B cell (primary cell): Measurements from ENCODE around the gene KCNS1. TPM values are rescaled to one million over a fixed set of nuclear protein-coding genes. Genes with fewer than 3 reads are reported as not detected.

Experiments
- ATAC-seq: fragments of 200-7000 bp; cut with Tn5 transposase; one replicate; pipeline ENCODE4 v1.10.0; 2021; ENCODE audit warnings: low read depth, mild to moderate bottlenecking, moderate number of reproducible peaks, moderate library complexity
- CTCF ChIA-PET: fragments of 350-600 bp; sonication (Branson Sonifier 250); formaldehyde crosslinking; loops from one replicate; lab custom pipeline; 2021; ENCODE audit warnings: antibody characterized with exemption, inconsistent platforms; lab: Charles Lee
- POLR2A ChIA-PET: fragments of 350-600 bp; sonication (Branson Sonifier 250); formaldehyde crosslinking; loops from one replicate; lab custom pipeline; 2021; ENCODE audit warnings: antibody characterized with exemption; lab: Charles Lee
- DNase-seq: peaks from one replicate; pipeline ENCODE4 v3.0.0; 2013
- H2AFZ ChIP-seq: 2 replicates; pipeline ENCODE4 v1.6.1; 2012; ENCODE audit warnings: mild to moderate bottlenecking, low read depth, low read length; ENCODE audit not compliant: insufficient read depth, poor library complexity, severe bottlenecking
- H3K27ac ChIP-seq, 2 donors: 1 replicate in 1 of 2; 2 replicates in 1 of 2; pipeline ENCODE4 v1.5.1; 2012 to 2013; ENCODE audit warnings: low read length in 2 of 2, mild to moderate bottlenecking in 2 of 2, moderate library complexity in 1 of 2
- H3K27me3 ChIP-seq, 4 experiments: fragments of 200-600 bp in 1 of 4; sonication (generic) in 1 of 4; replicated peaks in 1 of 4; 1 replicate in 2 of 4; 2 replicates in 2 of 4; pipeline versions ENCODE4 v1.6.1 to v1.7.0; 2013 to 2016; ENCODE audit warnings: low read length in 3 of 4, mild to moderate bottlenecking in 2 of 4, mixed read lengths in 1 of 4, moderate library complexity in 1 of 4; ENCODE audit not compliant: insufficient read depth in 4 of 4, control insufficient read depth in 3 of 4; ENCODE audit errors: control extremely low read depth in 1 of 4
- H3K36me3 ChIP-seq, 2 experiments: replicated peaks in 1 of 2; 1 replicate in 1 of 2; 2 replicates in 1 of 2; pipeline versions ENCODE4 v1.6.1 to v1.7.1; 2013; ENCODE audit warnings: low read length in 1 of 2; ENCODE audit not compliant: insufficient read depth in 2 of 2, control insufficient read depth in 1 of 2; ENCODE audit errors: control extremely low read depth in 1 of 2, extremely low read depth in 1 of 2
- H3K4me1 ChIP-seq, 2 donors: fragments of 200-600 bp in 1 of 2; sonication (generic) in 1 of 2; 1 replicate in 1 of 2; 2 replicates in 1 of 2; pipeline versions ENCODE4 v1.5.1 to v1.6.1; 2013 to 2017; ENCODE audit warnings: low read length in 2 of 2; ENCODE audit not compliant: control insufficient read depth in 2 of 2, insufficient read depth in 2 of 2
- H3K4me2 ChIP-seq: replicated peaks from 2 replicates; pipeline ENCODE3; 2012; ENCODE audit warnings: mild to moderate bottlenecking, low read depth, low read length; ENCODE audit not compliant: poor library complexity, severe bottlenecking
- H3K4me3 ChIP-seq, 5 experiments: fragments of 200-600 bp in 1 of 5; sonication (generic) in 1 of 5; 1 replicate in 3 of 5; 2 replicates in 2 of 5; pipeline versions ENCODE4 v1.5.1 to v1.7.0; 2011 to 2016; ENCODE audit warnings: low read length in 4 of 5, mild to moderate bottlenecking in 4 of 5, low read depth in 2 of 5, control low read depth in 1 of 5, moderate library complexity in 1 of 5; ENCODE audit not compliant: insufficient read depth in 1 of 5; ENCODE audit errors: control extremely low read depth in 1 of 5, extremely low read depth in 1 of 5
- H3K79me2 ChIP-seq: fragments of 200-600 bp; sonication (generic); one replicate; pipeline ENCODE4 v1.6.0; 2016; ENCODE audit warnings: low read length; ENCODE audit not compliant: control insufficient read depth, insufficient read depth
- H3K9ac ChIP-seq: fragments of 200-600 bp; sonication (generic); 2 replicates; pipeline ENCODE4 v1.6.1; 2017; ENCODE audit warnings: mild to moderate bottlenecking, low read length, moderate library complexity
- H3K9me3 ChIP-seq, 3 donors: one replicate each; pipeline versions ENCODE4 v1.6.1 to v1.7.1; 2013; ENCODE audit warnings: low read length in 2 of 3; ENCODE audit not compliant: control insufficient read depth in 2 of 3, insufficient read depth in 1 of 3; ENCODE audit errors: control extremely low read depth in 1 of 3
- H4K20me1 ChIP-seq: 2 replicates; pipeline ENCODE4 v1.6.0; 2012; ENCODE audit warnings: mild to moderate bottlenecking, low read length; ENCODE audit not compliant: insufficient read depth, control insufficient read depth, poor library complexity, severe bottlenecking
- H3K27ac Mint-ChIP-seq: one replicate; pipeline ENCODE4 v1.8.0; 2021; ENCODE audit warnings: mixed read lengths
- H3K27me3 Mint-ChIP-seq: one replicate; pipeline ENCODE4 v1.8.0; 2021; ENCODE audit warnings: mixed read lengths
- H3K4me1 Mint-ChIP-seq: one replicate; pipeline ENCODE4 v1.8.0; 2021; ENCODE audit warnings: mixed read lengths
- H3K4me3 Mint-ChIP-seq: one replicate; pipeline ENCODE4 v1.8.0; 2021; ENCODE audit warnings: mixed read lengths
- H3K9me3 Mint-ChIP-seq: one replicate; pipeline ENCODE4 v1.8.0; 2022; ENCODE audit warnings: mixed read lengths; ENCODE audit not compliant: insufficient read depth
- CTCF ChIP-seq: fragments of 200-600 bp; IDR thresholded peaks from one replicate; pipeline ENCODE4 v1.8.0; 2022; ENCODE audit warnings: antibody characterized with exemption, mild to moderate bottlenecking
- EZH2 ChIP-seq: IDR thresholded peaks from 2 replicates; pipeline ENCODE4 v1.6.1; 2012; ENCODE audit warnings: borderline replicate concordance, low read depth, mild to moderate bottlenecking, moderate library complexity, low read length; ENCODE audit not compliant: insufficient read depth, poor library complexity, severe bottlenecking
- WGBS: methylation state at CpG from one replicate; pipeline ENCODE4 v1.1.5; 2013; ENCODE audit warnings: missing lambda C conversion rate; ENCODE audit not compliant: insufficient coverage; 5-methylcytosine and 5-hydroxymethylcytosine counted together
- intact Hi-C: fragments of 100-400 bp; cut with micrococcal nuclease; formaldehyde crosslinking; loops from one replicate; pipeline ENCODE4 v1.10.0; 2022
- polyA plus RNA-seq: library from polyadenylated mRNA; depleted of rRNA; stranded (reverse); fragments of >200 nt; gene quantifications from 2 replicates; pipeline ENCODE4 v1.2.3, GENCODE V29; 2012
- total RNA-seq, 2 donors: library from RNA; stranded (reverse); fragments of 120-200 nt in 1 of 2; gene quantifications; 1 replicate in 1 of 2; 2 replicates in 1 of 2; pipeline versions ENCODE4 v1.2.3 to v1.2.4, GENCODE V29; 2013 to 2022

The KCNS1 gene
- total and polyA plus RNA-seq, 2 donors (not counting 1 experiment from before 2014, with no cell fraction given), result 0.04 TPM; not detected in 1

GRCh38 chr20:45058168-45058850, 42.6 kb downstream of the KCNS1 start:
- peaks cover 88% of the 10 kb centered on the region for H3K79me2 ChIP-seq
- no peak for ATAC-seq
- H3K4me2 ChIP-seq, result no peak overlapping the region
- H3K9me3 ChIP-seq, result no peaks in the 10 kb centered on the region
- WGBS, result no CpG with 5 or more reads among the region's 4 CpGs
- H3K4me3 Mint-ChIP-seq, result no peak overlapping the region
- peaks cover 10 to 21% of the 10 kb centered on the region in 2 donors for H3K4me1 ChIP-seq
- H3K4me3 ChIP-seq, result no peak overlapping the region
- peaks cover 58% of the 10 kb centered on the region for H3K4me1 Mint-ChIP-seq
- H2AFZ ChIP-seq, result no peak overlapping the region
- no peaks in the 10 kb centered on the region for H3K9me3 Mint-ChIP-seq
- ChIA-PET POLR2A (no interaction called here), CTCF (interaction anchor here (1.0 kb wide), 1 partner anchor 37 kb away, joined by 3 read pairs; no protein-coding TSS in a partner anchor)
- peak overlapping the region in 1 of 2 donors; percentile 61 for H3K27ac ChIP-seq
- no peak for TF ChIP-seq EZH2
- peaks cover 9% of the 10 kb centered on the region for H4K20me1 ChIP-seq
- peaks cover 4 to 44% of the 10 kb centered on the region in 2 experiments for H3K36me3 ChIP-seq
- no peak for DNase-seq
- no peaks in the 10 kb centered on the region for H3K27me3 ChIP-seq
- intact Hi-C loops, result no loop called here
- peak overlapping the region; percentile 72 for H3K27ac Mint-ChIP-seq
- H3K9ac ChIP-seq, result no peak overlapping the region
- no peaks in the 10 kb centered on the region for H3K27me3 Mint-ChIP-seq

DNA sequence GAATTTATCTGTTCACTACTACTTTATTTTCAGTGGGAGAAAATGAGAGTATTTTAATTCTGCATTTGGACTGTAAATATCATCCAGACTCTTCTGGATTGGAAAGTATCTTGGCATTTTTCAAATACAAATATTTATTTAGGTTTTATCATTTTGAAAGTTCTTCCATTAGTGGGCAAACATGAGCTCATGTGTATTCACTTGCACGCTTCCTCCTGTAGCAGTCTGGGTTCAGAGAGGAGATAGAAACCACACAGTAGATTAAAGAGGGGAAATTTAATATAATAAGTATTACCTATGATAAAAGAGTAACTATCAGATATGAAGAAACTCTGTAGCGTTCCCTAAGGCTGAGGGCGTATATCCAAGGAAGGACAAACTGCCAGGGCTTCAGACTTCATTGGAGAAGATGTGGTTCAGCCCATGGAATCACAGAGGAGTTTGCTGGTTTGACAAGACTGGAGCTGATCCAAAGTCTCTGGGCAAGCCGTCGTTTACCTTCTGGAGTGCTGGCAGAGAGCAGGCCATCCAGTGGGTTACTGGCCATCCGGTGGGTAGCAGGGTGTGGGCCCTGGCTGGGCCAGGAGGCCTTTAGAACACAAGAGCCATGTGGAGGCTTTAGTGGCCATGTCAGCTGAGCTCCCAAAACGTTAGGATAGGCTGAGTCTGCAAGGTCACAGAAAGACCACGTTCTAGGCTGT, 44.3 kb downstream of the KCNS1 start:
- H3K9me3 Mint-ChIP-seq, result no peaks in the 10 kb centered on the region
- H3K4me1 Mint-ChIP-seq, result peaks cover 67% of the 10 kb centered on the region
- H4K20me1 ChIP-seq, result peaks cover 5% of the 10 kb centered on the region
- no peak for DNase-seq
- H3K4me1 ChIP-seq, result peaks cover 24 to 33% of the 10 kb centered on the region in 2 donors
- no peak overlapping the region for H2AFZ ChIP-seq
- no peak overlapping the region for H3K4me3 Mint-ChIP-seq
- TF ChIP-seq CTCF (no peak), EZH2 (no peak)
- H3K9me3 ChIP-seq, result no peaks in the 10 kb centered on the region
- H3K27ac ChIP-seq, result peak overlapping the region in 1 of 2 donors; percentile 61
- H3K27ac Mint-ChIP-seq, result no peak overlapping the region
- no peak overlapping the region for H3K4me2 ChIP-seq
- H3K4me3 ChIP-seq, result no peak overlapping the region
- H3K27me3 Mint-ChIP-seq, result no peaks in the 10 kb centered on the region
- ChIA-PET CTCF (interaction anchor here (0.9 to 6.7 kb wide), 3 partner anchors 13 to 40 kb away, joined by 3 to 53 read pairs (median 3); no protein-coding TSS in a partner anchor), POLR2A (no interaction called here)
- WGBS, result 96% methylated on average over 7 of the region's 8 CpGs
- no peak overlapping the region for H3K9ac ChIP-seq
- H3K36me3 ChIP-seq, result peaks cover 4 to 36% of the 10 kb centered on the region in 2 experiments
- no peak for ATAC-seq
- intact Hi-C loops, result no loop called here
- H3K79me2 ChIP-seq, result peaks cover 88% of the 10 kb centered on the region
- H3K27me3 ChIP-seq, result no peaks in the 10 kb centered on the region
